ENCODE results near the gene ZNF438. TPM values are rescaled to one million over a fixed set of nuclear protein-coding genes. Genes with fewer than 3 reads are reported as not detected.

ZNF438 gene
- total and polyA plus RNA-seq, 2 of the 4 experiments (the other 2 are of a cell fraction), result 1.8 to 2.9 TPM

DNA sequence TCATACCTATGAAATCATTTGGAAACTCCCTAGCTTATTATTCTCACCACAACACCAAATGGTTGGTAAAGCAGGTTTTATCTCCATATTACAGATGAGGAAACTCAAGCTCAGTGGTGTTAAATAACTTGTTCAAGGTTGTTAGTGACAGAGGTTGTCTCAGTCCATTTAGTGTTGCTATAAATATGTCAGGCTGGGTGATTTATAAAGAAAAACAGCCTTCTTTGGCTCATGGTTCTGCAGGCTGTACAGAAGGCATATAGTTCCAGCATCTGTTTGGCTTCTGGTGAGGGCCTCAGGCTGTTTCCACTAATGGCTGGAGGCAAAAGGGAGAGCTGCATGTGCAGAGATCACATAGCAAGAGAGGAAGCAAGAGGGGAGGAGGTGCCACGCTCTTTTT lies 96.6 kb downstream of the ZNF438 start:
- no peak overlapping the region for H3K4me2 ChIP-seq (ENCODE audit: low read depth, low read length)
- no peak overlapping the region for H2AK9ac ChIP-seq (replicated peaks; ENCODE audit: low read depth, low read length, poor library complexity)
- no peaks in the 10 kb centered on the region for H3K9me1 ChIP-seq (ENCODE audit: insufficient read depth, low read length)
- no CpG with 5 or more reads among the region's 1 CpG for WGBS, 2 experiments (ENCODE audit: extremely low coverage in 2 of 2, insufficient read length in 1 of 2)
- H3K27ac ChIP-seq (ENCODE audit: insufficient read depth, low read length), result no peak overlapping the region
- no peak for ATAC-seq (ENCODE audit: low read depth)
- intact Hi-C loops (cut with micrococcal nuclease), result no loop called here
- H2AFZ ChIP-seq (replicated peaks; ENCODE audit: low read length, poor library complexity), result no peak overlapping the region
- H3K36me3 ChIP-seq (ENCODE audit: control insufficient read depth, insufficient read depth, low read length), result no peaks in the 10 kb centered on the region
- no peak overlapping the region for H4K8ac ChIP-seq (ENCODE audit: low read depth in 2 of 2, low read length in 2 of 2)
- no peaks in the 10 kb centered on the region for H3K27me3 ChIP-seq (ENCODE audit: control insufficient read depth, insufficient read depth, low read length)
- H2BK120ac ChIP-seq (ENCODE audit: low read depth, low read length), result no peak overlapping the region
- H3K9me3 ChIP-seq (ENCODE audit: control insufficient read depth, insufficient read depth, low read length), result no peaks in the 10 kb centered on the region
- H3K18ac ChIP-seq (ENCODE audit: low read depth, low read length), result no peak overlapping the region
- CTCF ChIA-PET, result interaction anchor here (0.9 kb wide), 1 partner anchor 12 kb away, joined by 3 read pairs; no protein-coding TSS in a partner anchor
- POLR2A ChIA-PET (ENCODE audit: unreplicated experiment), result no interaction called here
- H3K56ac ChIP-seq (ENCODE audit: extremely low read depth, insufficient read depth, low read length), result no peak overlapping the region
- no peak overlapping the region for H3K23ac ChIP-seq (ENCODE audit: low read depth, low read length)
- dilution Hi-C loops (cut with HindIII; ENCODE audit: low sequenced_read_pairs, unreplicated experiment), result no loop called here
- no TSS peak for BruUV-seq (replicated peaks)
- H4K91ac ChIP-seq (ENCODE audit: insufficient read depth, low read depth, low read length), result no peak overlapping the region
- H3K9ac ChIP-seq (ENCODE audit: low read depth, low read length), result no peak overlapping the region
- H2BK5ac ChIP-seq (ENCODE audit: low read depth, low read length, poor library complexity, severe bottlenecking), result no peak overlapping the region
- H3K79me1 ChIP-seq (ENCODE audit: low read depth in 1 of 2, low read length in 2 of 2), result no peaks in the 10 kb centered on the region
- in situ Hi-C loops (cut with MboI; ENCODE audit: low sequenced_read_pairs), result no loop called here
- TF ChIP-seq BHLHE40 (IDR thresholded peaks at IDR 0.05; ENCODE audit: low read depth, low read length) (no peak), CHD1 (IDR thresholded peaks at IDR 0.05; ENCODE audit: low read depth, low read length) (no peak), MAZ (IDR thresholded peaks at IDR 0.05; ENCODE audit: borderline replicate concordance, low read depth, low read length) (no peak), FOS (IDR thresholded peaks at IDR 0.05; ENCODE audit: low read depth, low read length) (no peak), CEBPB (IDR thresholded peaks at IDR 0.05; ENCODE audit: low read depth, low read length) (no peak), RCOR1 (IDR thresholded peaks at IDR 0.05; ENCODE audit: insufficient replicate concordance, low read length) (no peak), MXI1 (IDR thresholded peaks at IDR 0.05; ENCODE audit: borderline replicate concordance, low read depth, low read length) (no peak), POLR2A (IDR thresholded peaks at IDR 0.05; ENCODE audit: low read depth, low read length) (no peak), MAFK (IDR thresholded peaks at IDR 0.05; ENCODE audit: low read depth, low read length) (no peak), ELK1 (IDR thresholded peaks at IDR 0.05; ENCODE audit: borderline replicate concordance, low read depth, low read length) (no peak), CTCF (conservative IDR thresholded peaks at IDR 0.05; ENCODE audit: low read depth, low read length) (no peak)
- TF ChIP-seq, protein P1, sequence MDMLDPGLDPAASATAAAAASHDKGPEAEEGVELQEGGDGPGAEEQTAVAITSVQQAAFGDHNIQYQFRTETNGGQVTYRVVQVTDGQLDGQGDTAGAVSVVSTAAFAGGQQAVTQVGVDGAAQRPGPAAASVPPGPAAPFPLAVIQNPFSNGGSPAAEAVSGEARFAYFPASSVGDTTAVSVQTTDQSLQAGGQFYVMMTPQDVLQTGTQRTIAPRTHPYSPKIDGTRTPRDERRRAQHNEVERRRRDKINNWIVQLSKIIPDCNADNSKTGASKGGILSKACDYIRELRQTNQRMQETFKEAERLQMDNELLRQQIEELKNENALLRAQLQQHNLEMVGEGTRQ (IDR thresholded peaks at IDR 0.05; ENCODE audit: low read depth, low read length), result no peak
- no peaks in the 10 kb centered on the region; the same call in 1 of the 2 replicates for H3K4me1 ChIP-seq (ENCODE audit: control insufficient read depth, insufficient read depth, low read length)
- DNase-seq, result no peak
- no peak overlapping the region for H4K5ac ChIP-seq (ENCODE audit: low read depth, low read length)
- H2AK5ac ChIP-seq (ENCODE audit: low read depth, low read length), result no peak overlapping the region
- no peak overlapping the region for H2BK15ac ChIP-seq (ENCODE audit: low read depth, low read length)
- H3K14ac ChIP-seq (replicated peaks; ENCODE audit: low read depth, low read length), result no peak overlapping the region
- no peaks in the 10 kb centered on the region for H4K20me1 ChIP-seq (ENCODE audit: insufficient read depth, low read length)
- H3K4me3 ChIP-seq (ENCODE audit: insufficient read depth, low read depth, low read length), result no peak overlapping the region
- H2BK20ac ChIP-seq (ENCODE audit: low read depth, low read length), result no peak overlapping the region
- H3K4ac ChIP-seq (ENCODE audit: low read depth, low read length), result no peak overlapping the region
